ENCODE data around the gene ACVR1B.

GRCh38 chr12:51951843-51952722, 584 bp downstream of the ACVR1B start:
- TF ChIP-seq EZH2 (IDR thresholded peaks at IDR 0.05; ENCODE audit: low read depth) (no peak), CTCF (conservative IDR thresholded peaks at IDR 0.05) (no peak)

All from PC-9 (cell line).